PC-9 (cell line): ENCODE results near the gene CHEK1. TPM values are rescaled to one million over a fixed set of nuclear protein-coding genes. Genes with fewer than 3 reads are reported as not detected.

Source experiments
- BruUV-seq: library from RNA; stranded (reverse); fragments of 400-500 nt; replicated peaks from 2 replicates; lab custom pipeline; 2021; lab: Mats Ljungman, UMichigan
- CTCF ChIA-PET: fragments of 300-600 bp; sonication (Branson Sonifier 250); formaldehyde crosslinking; loops from one replicate; lab custom pipeline; 2022; ENCODE audit warnings: antibody characterized with exemption; lab: Charles Lee
- POLR2A ChIA-PET: fragments of 300-600 bp; sonication (Branson Sonifier 250); formaldehyde crosslinking; loops from one replicate; lab custom pipeline; 2022; ENCODE audit warnings: antibody characterized with exemption; ENCODE audit not compliant: unreplicated experiment; lab: Charles Lee
- DNase-seq, 2 experiments: peaks; one replicate each; pipeline versions ENCODE4 v3.0.0 to v3.0.0-alpha.2; 2015 to 2022; ENCODE audit warnings: mixed read lengths in 1 of 2
- H2AFZ ChIP-seq: fragments of 200-600 bp; sonication (generic); 2 replicates; pipeline ENCODE4 v1.8.1; 2017; ENCODE audit warnings: antibody characterized with exemption
- H3F3A ChIP-seq: fragments of 200-600 bp; sonication (generic); 2 replicates; pipeline ENCODE4 v1.8.1; 2017; ENCODE audit warnings: antibody characterized with exemption, mild to moderate bottlenecking, low read depth; ENCODE audit not compliant: insufficient read depth
- H3K27ac ChIP-seq: fragments of 200-600 bp; sonication (generic); 2 replicates; pipeline ENCODE4 v1.6.1; 2016; ENCODE audit warnings: mixed run types
- H3K27me3 ChIP-seq: fragments of 200-600 bp; sonication (generic); 2 replicates; pipeline ENCODE4 v1.6.1; 2016; ENCODE audit warnings: low read depth, mixed run types; ENCODE audit not compliant: insufficient read depth
- H3K36me3 ChIP-seq: fragments of 200-600 bp; sonication (generic); 2 replicates; pipeline ENCODE4 v1.6.1; 2016; ENCODE audit warnings: low read depth, mixed run types
- H3K4me1 ChIP-seq: fragments of 200-600 bp; sonication (generic); replicated peaks from 2 replicates; pipeline ENCODE4 v1.6.1; 2016; ENCODE audit warnings: mixed run types; ENCODE audit not compliant: insufficient read depth
- H3K4me2 ChIP-seq: fragments of 200-600 bp; sonication (generic); 2 replicates; pipeline ENCODE4 v1.6.1; 2017; ENCODE audit warnings: mixed run types
- H3K4me3 ChIP-seq: fragments of 200-600 bp; sonication (generic); 2 replicates; pipeline ENCODE4 v1.6.1; 2016; ENCODE audit warnings: mixed run types
- H3K79me2 ChIP-seq: fragments of 200-600 bp; sonication (generic); 2 replicates; pipeline ENCODE4 v1.6.1; 2017; ENCODE audit warnings: low read depth, mixed run types
- H3K9me2 ChIP-seq: fragments of 200-600 bp; sonication (generic); 2 replicates; pipeline ENCODE4 v1.8.1; 2017; ENCODE audit warnings: mild to moderate bottlenecking; ENCODE audit not compliant: insufficient read depth
- H3K9me3 ChIP-seq: fragments of 200-600 bp; sonication (generic); 2 replicates; pipeline ENCODE4 v1.8.1; 2016; ENCODE audit warnings: low read depth; ENCODE audit not compliant: insufficient read depth
- H4K20me1 ChIP-seq: fragments of 200-600 bp; sonication (generic); 2 replicates; pipeline ENCODE4 v1.8.1; 2017; ENCODE audit not compliant: insufficient read depth
- CTCF ChIP-seq: fragments of 200-600 bp; sonication (generic); conservative IDR thresholded peaks from 2 replicates; pipeline ENCODE4 v1.6.1; 2017; ENCODE audit warnings: mixed run types, antibody characterized with exemption, mild to moderate bottlenecking, moderate library complexity
- EZH2 ChIP-seq: fragments of 200-600 bp; sonication (generic); IDR thresholded peaks from 2 replicates; pipeline ENCODE4 v1.8.0; 2017; ENCODE audit warnings: antibody characterized with exemption, low read depth
- intact Hi-C: fragments of 100-400 bp; cut with micrococcal nuclease; formaldehyde crosslinking; loops from one replicate; pipeline ENCODE4 v1.10.0; 2022; ENCODE audit not compliant: unreplicated experiment
- total RNA-seq: library from RNA; stranded (reverse); gene quantifications from 2 replicates; pipeline ENCODE4 v1.2.3, GENCODE V29; 2021

The CHEK1 gene
- total RNA-seq, 1 experiment from 2014 or later = 36.5 TPM

GRCh38 chr11:125593114-125593820 is 31.7 kb upstream of the CHEK1 start:
- Histone ChIP-seq H3K79me2 (peaks cover 53% of the 10 kb centered on the region), H3K27ac (peak overlapping the region; percentile 55), H3K4me3 (peak overlapping the region; percentile 61), H2AFZ (peak overlapping the region; percentile 80), H3K27me3 (no peaks in the 10 kb centered on the region), H3K9me3 (no peaks in the 10 kb centered on the region), H3K36me3 (peaks cover 10% of the 10 kb centered on the region; the same call in 1 of the 2 replicates), H3K9me2 (no peaks in the 10 kb centered on the region), H4K20me1 (peaks cover 5% of the 10 kb centered on the region; the same call in 1 of the 2 replicates), H3F3A (peaks cover 11% of the 10 kb centered on the region; the same call in 1 of the 2 replicates), H3K4me1 (peaks cover 28% of the 10 kb centered on the region), H3K4me2 (peak overlapping the region; percentile 96)
- intact Hi-C loops = loop anchor here (2.0 to 5.0 kb wide), 2 partner anchors 294 to 846 kb away; partner anchors contain the start of gene HYLS1
- TF ChIP-seq EZH2 (no peak), CTCF (no peak)
- peak; percentile 34 to 54 for DNase-seq
- POLR2A ChIA-PET = interaction anchor here (0.5 to 1.3 kb wide), 6 partner anchors 9 to 823 kb away, joined by 4 to 14 read pairs (median 6); partner anchors contain the start of genes EI24 and HYLS1
- BruUV-seq = TSS peak; percentile 61
- CTCF ChIA-PET = no interaction called here

GRCh38 chr11:125594958-125595357 is 30.0 kb upstream of the CHEK1 start:
- Histone ChIP-seq H3K9me3 (no peaks in the 10 kb centered on the region), H3K79me2 (peaks cover 62% of the 10 kb centered on the region), H3K27ac (no peak overlapping the region), H3K4me3 (no peak overlapping the region), H4K20me1 (peaks cover 9% of the 10 kb centered on the region; the same call in 1 of the 2 replicates), H3F3A (peaks cover 11% of the 10 kb centered on the region; the same call in 1 of the 2 replicates), H3K4me2 (no peak overlapping the region), H3K36me3 (peaks cover 17% of the 10 kb centered on the region), H3K4me1 (peaks cover 19% of the 10 kb centered on the region), H2AFZ (no peak overlapping the region), H3K27me3 (no peaks in the 10 kb centered on the region), H3K9me2 (no peaks in the 10 kb centered on the region)
- no peak for DNase-seq
- ChIA-PET POLR2A (no interaction called here), CTCF (no interaction called here)
- intact Hi-C loops = loop anchor here (5.0 kb wide), 1 partner anchor 848 kb away; no protein-coding TSS in a partner anchor
- TF ChIP-seq EZH2 (no peak), CTCF (no peak)
- BruUV-seq = no TSS peak

GRCh38 chr11:125600663-125601062 is 24.3 kb upstream of the CHEK1 start:
- Histone ChIP-seq H3K36me3 (peaks cover 61% of the 10 kb centered on the region), H3K9me2 (no peaks in the 10 kb centered on the region), H2AFZ (no peak overlapping the region), H3K9me3 (no peaks in the 10 kb centered on the region), H3K27ac (no peak overlapping the region), H3K4me2 (no peak overlapping the region), H3K27me3 (no peaks in the 10 kb centered on the region), H3F3A (0 out of 2 replicates have a peak, but pooled peaks cover 3% of the 10 kb centered on the region), H4K20me1 (peaks cover 23% of the 10 kb centered on the region), H3K79me2 (peaks cover 25% of the 10 kb centered on the region), H3K4me1 (no peaks in the 10 kb centered on the region), H3K4me3 (no peak overlapping the region)
- intact Hi-C loops = no loop called here
- no peak for DNase-seq
- POLR2A ChIA-PET = interaction anchor here (0.6 kb wide), 1 partner anchor 27 kb away, joined by 3 read pairs; no protein-coding TSS in a partner anchor
- CTCF ChIA-PET = no interaction called here
- no TSS peak for BruUV-seq
- TF ChIP-seq CTCF = no peak
- no peak for TF ChIP-seq EZH2
